Kidney epithelial cell (primary cell): Measurements from ENCODE around the gene ALKBH3. TPM values are rescaled to one million over a fixed set of nuclear protein-coding genes. Genes with fewer than 3 reads are reported as not detected.
A peak's percentile ranks its signal among the peaks of the same experiment; 100 is the strongest.

ENCODE experiments used
- DNase-seq: peaks from one replicate; pipeline ENCODE4 v3.0.0-alpha.2; 2010; ENCODE audit warnings: low read depth
- H3K27me3 ChIP-seq: 2 replicates; pipeline ENCODE4 v1.6.0; 2011; ENCODE audit warnings: low read length; ENCODE audit not compliant: control insufficient read depth, insufficient read depth
- H3K36me3 ChIP-seq: 2 replicates; pipeline ENCODE4 v1.5.1; 2011; ENCODE audit warnings: low read length; ENCODE audit not compliant: control insufficient read depth, insufficient read depth
- H3K4me3 ChIP-seq: 2 replicates; pipeline ENCODE4 v1.5.1; 2011; ENCODE audit warnings: low read depth, mild to moderate bottlenecking, control low read depth, low read length
- total RNA-seq: library from RNA; depleted of rRNA; stranded (reverse); fragments of >200 nt; gene quantifications from 2 replicates; pipeline ENCODE4 v1.2.3, GENCODE V29; 2015
- TF ChIP-seq, protein P1 (sequence below): IDR thresholded peaks from 2 replicates; pipeline ENCODE4 v1.5.1; 2011; ENCODE audit warnings: mild to moderate bottlenecking, moderate library complexity, low read length, control low read depth, inconsistent platforms; ENCODE audit not compliant: insufficient read depth, poor library complexity, severe bottlenecking

The ALKBH3 gene
- total RNA-seq = 38.5 and 48.0 TPM in 2 replicates

- TF ChIP-seq, protein P1, sequence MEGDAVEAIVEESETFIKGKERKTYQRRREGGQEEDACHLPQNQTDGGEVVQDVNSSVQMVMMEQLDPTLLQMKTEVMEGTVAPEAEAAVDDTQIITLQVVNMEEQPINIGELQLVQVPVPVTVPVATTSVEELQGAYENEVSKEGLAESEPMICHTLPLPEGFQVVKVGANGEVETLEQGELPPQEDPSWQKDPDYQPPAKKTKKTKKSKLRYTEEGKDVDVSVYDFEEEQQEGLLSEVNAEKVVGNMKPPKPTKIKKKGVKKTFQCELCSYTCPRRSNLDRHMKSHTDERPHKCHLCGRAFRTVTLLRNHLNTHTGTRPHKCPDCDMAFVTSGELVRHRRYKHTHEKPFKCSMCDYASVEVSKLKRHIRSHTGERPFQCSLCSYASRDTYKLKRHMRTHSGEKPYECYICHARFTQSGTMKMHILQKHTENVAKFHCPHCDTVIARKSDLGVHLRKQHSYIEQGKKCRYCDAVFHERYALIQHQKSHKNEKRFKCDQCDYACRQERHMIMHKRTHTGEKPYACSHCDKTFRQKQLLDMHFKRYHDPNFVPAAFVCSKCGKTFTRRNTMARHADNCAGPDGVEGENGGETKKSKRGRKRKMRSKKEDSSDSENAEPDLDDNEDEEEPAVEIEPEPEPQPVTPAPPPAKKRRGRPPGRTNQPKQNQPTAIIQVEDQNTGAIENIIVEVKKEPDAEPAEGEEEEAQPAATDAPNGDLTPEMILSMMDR = no peak
- Histone ChIP-seq H3K27me3 (no peaks in the 10 kb centered on the region), H3K36me3 (no peaks in the 10 kb centered on the region), H3K4me3 (peak within 1 kb of the TSS; percentile 67)
- peak; percentile 59 for DNase-seq
These were observed at the start of gene ALKBH3 for GRCh38 chr11:43880640-43881159. TSS of gene ALKBH3 (plus strand) at chr11:43880831. CDS start at chr11:43882653, 1,822 bp downstream.

GRCh38 chr11:43830928-43831440, 49.6 kb upstream of the ALKBH3 start:
- no peaks in the 10 kb centered on the region for H3K36me3 ChIP-seq
- H3K27me3 ChIP-seq = no peaks in the 10 kb centered on the region
- TF ChIP-seq, protein P1 = no peak
- H3K4me3 ChIP-seq = no peak overlapping the region
- peak; percentile 100 for DNase-seq

- no peak for DNase-seq
- no peaks in the 10 kb centered on the region for H3K36me3 ChIP-seq
- no peaks in the 10 kb centered on the region for H3K27me3 ChIP-seq
- H3K4me3 ChIP-seq = no peak overlapping the region
- TF ChIP-seq, protein P1 = no peak
These were observed 48.1 kb upstream of the ALKBH3 start for GRCh38 chr11:43832536-43832935.

DNA sequence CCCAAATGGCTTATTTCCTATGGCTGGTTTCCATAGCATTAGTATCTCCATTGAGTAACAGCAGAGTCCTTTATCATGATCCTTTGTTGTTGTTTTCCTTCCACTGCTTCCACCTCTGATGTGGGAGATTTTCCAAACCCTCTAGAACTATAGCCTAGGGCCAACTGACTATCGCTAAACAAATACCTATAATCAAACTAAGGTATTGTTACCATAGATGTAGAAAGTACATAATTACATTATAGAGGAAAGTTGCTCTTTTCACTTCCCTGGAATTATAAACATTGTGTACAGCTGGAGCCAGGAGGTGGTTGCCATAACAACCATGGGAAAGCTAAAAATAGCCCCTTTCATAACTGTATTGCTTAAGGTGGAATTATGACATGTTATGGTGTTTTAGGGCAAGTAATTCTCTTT, 47.0 kb upstream of the ALKBH3 start:
- no peak for DNase-seq
- Histone ChIP-seq H3K27me3 (no peaks in the 10 kb centered on the region), H3K4me3 (no peak overlapping the region), H3K36me3 (no peaks in the 10 kb centered on the region)
- TF ChIP-seq, protein P1 = no peak

DNA sequence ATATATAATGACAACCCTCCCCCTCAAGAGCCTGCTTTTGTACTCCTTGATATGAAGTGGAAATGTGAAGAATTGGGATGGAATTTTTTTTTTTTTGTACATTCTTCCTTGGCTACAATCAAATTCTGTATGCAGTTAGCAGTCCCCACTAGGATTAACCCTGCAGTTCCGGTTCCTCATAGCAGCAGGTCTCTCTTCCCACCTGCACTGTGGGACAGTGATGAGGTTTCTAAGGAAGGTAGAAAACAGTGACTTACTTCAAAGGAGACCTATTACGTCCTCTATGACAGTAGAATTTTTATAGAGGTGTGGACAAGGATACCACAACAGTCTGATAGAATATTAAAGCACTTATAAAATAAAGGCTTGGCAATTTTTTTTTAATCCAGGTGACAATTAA, 46.3 kb upstream of the ALKBH3 start:
- H3K27me3 ChIP-seq = no peaks in the 10 kb centered on the region
- DNase-seq = no peak
- H3K4me3 ChIP-seq = no peak overlapping the region
- TF ChIP-seq, protein P1 = no peak
- H3K36me3 ChIP-seq = no peaks in the 10 kb centered on the region

GRCh38 chr11:43835104-43835503, 45.5 kb upstream of the ALKBH3 start:
- TF ChIP-seq, protein P1 = no peak
- Histone ChIP-seq H3K4me3 (no peak overlapping the region), H3K27me3 (no peaks in the 10 kb centered on the region), H3K36me3 (no peaks in the 10 kb centered on the region)
- DNase-seq = no peak
